Stimulated activated CD4-positive, alpha-beta T cell treated with anti-CD3 and anti-CD28 coated beads, Interleukin-15, amount 100 ng/mL, for 1 hour (primary cell): ENCODE data around the gene ATRNL1.
"Not testable (repeated sequence)": the region's sequence is repeated elsewhere in the genome, so short reads cannot be mapped to it uniquely, and the experiment has no call there.

Experiments
- DNase-seq, 2 donors: peaks; one replicate each; pipeline ENCODE4 v3.0.0-alpha.2; 2020; ENCODE audit warnings: low read depth in 1 of 2, low spot score in 1 of 2

The ATRNL1 gene

DNA sequence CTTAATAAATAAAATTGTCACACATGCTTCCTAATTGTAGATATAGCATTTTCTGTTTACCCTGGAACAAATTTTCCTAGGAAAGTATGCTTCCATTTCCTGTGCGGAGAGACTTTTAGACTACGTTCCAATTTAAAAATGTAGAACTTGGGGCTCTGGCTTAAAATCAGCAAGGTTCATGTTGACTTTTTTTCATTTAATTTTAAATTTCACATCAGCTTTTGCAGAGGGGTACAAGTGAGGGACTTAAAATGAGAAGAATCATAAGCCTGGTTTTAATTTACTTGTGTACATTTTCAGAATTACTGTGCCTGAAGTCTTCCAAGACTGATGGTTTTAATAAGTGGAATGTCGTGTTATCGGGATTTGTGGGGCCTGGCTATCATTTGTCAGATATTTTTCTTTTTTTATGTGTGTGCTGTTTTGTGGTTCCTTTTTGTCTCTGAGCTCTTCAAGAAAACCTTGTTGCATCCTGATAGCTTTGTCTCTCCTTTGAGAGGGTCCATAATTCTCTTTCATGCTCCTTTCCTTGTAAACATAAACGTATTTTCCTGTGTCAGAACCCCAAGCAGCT is 8.8 kb upstream of the ATRNL1 start:
- DNase-seq: no peak

DNA sequence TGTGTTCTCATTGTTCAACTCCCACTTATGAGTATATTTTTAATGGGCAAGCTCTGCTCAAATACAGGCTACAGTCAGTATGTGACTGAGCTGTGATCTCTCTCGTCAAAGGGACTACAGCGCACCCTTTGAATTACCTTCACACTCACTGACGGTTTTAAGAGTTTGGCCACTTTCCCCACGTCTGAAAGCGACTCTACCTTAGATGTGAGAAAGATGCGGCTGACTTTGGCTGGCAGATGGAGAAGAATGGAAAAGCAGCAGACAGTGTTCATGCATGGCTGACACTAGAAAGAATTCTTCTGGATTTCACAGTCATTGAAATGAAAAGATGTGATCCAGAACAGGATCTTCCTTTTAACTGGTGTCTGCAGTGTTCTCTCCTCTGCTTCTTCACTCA is 2.0 kb upstream of the ATRNL1 start:
- no peak for DNase-seq

DNA sequence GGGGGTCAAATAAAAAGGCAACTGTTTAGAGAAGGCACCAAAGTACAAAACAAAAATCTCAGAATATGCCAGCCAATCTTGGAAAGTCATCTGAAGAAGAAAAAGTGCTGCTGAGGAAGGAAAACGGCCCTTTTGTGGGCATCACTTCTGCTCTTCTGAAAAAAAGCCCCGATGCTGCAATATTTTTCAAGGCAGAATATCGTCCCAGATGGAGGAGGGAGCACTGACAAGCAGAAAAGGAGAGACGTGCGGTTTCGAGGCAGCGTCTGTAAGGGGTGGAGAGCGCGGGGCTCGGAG is 959 bp upstream of the ATRNL1 start:
- DNase-seq: no peak

DNA sequence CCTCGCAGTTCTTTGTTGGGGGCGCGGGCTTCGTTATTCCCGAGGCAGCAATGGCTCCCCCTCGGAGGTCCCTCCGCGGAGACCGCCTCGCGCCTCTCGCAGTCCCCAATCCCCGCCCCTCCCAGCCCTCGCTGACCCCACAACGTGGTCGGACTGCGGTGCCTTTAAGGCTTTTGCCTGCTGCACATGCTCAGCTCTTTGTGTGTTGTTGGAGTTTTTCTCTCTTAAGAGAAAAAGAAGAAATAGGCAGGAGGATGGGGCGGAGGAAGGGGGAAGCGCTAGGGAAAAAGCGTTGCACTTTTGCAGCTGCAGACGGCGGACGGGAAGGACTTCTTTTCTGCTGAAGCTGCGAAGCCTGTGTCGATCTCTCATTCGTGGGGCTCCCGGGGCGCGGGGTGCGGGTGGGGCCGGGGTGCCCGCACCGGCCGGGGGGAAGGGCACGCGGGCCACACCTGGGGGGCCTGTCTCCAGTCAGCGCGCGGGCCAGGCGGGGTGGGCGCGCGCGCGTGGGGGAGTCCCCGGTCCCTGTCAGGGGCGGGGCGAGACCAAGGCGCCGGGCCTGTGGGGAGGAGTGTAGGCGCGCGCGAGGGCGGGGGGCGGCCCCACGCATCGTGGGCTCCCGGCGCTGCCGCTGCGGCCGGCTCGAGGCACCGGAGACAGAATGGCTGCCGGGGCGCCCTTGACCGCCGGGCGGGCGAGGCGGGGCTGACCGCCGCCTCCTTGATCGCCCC is 445 bp upstream of the ATRNL1 start:
- peak in 1 of 2 donors; percentile 6 for DNase-seq

DNA sequence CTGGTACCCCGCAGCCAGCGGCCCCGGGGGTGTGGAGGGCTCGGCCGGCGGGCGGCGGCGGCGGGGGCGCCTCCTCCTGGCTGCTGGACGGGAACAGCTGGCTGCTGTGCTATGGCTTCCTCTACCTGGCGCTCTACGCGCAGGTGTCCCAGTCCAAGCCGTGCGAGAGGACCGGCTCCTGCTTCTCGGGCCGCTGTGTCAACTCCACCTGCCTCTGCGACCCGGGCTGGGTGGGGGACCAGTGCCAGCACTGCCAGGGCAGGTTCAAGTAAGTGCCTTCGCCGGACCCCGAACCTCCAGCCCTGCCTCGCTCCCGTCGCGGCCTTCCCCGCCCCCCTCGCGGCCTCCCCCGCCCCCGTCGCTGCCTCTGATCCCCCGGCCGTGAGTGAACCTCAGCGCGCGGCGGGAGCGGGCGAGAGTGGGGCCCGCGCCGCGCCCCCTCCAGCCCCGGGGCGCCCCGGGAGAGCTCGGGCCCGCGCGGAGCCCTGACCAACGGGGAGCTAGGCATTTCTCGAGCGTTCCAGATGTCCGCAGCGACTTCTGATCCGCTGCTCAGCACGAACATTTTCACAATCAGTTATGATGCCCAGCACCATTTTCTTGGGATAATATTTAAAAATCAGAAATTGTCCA is 727 bp downstream of the ATRNL1 start:
- no peak for DNase-seq

DNA sequence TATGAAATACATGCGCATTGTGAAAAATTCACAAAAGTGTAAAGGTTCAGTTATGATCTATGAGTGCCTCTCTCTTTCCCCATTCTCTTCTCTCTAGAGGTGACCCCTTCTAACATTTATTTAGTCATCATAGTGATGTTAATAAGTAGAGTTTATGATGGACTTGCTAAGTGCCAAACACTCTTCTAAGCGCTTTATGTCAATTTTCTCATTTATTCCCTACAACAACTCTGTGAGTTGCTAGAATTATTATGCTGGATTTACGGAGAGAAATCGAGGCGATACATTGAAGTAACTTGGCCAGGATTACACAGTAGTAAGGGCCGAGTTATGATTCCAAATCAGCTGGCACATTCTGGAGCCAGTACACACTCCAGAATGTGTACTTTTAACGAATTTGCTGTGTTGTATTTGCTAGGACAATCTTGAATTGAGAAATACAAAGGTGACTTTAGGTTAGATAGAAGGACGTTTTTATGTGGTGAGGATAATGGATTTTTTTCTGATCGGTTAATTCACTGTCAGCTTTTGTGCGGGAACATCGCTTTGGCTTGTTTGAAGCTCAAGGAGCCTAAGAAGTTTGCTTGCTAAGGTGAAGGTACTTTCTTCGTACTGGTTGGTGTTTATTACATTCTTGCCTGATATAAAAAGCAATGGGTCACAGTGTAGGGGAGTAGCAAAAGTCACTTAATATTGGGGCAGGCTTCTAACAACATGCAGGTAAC is 1.4 kb downstream of the ATRNL1 start:
- DNase-seq: no peak

GRCh38 chr10:115095758-115096157 is 2.6 kb downstream of the ATRNL1 start:
- DNase-seq: no peak

- DNase-seq: no peak
Measured at GRCh38 chr10:115103700-115104099, 10.5 kb downstream of the ATRNL1 start.

DNA sequence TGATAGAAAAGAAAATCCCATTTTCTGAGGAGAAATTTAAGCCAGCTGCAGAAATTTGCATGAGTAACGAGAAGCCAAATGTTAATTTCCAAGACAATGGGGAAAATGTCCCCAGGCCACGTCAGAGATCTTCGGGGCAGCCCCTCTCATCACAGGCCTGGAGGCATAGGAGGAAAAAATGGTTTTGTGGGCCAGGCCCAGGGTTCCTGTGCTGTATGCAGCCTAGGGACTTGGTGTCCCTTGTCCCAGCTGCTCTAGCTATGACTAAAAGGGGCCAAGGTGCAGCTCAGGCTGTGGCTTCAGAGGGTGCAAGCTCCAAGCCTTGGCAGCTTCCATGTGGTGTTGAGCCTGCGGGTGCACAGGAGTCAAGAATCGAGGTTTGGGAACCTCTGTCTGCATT is 12.2 kb downstream of the ATRNL1 start:
- not testable (repeated sequence) for DNase-seq

GRCh38 chr10:115107830-115108229 is 14.7 kb downstream of the ATRNL1 start:
- no peak for DNase-seq

DNA sequence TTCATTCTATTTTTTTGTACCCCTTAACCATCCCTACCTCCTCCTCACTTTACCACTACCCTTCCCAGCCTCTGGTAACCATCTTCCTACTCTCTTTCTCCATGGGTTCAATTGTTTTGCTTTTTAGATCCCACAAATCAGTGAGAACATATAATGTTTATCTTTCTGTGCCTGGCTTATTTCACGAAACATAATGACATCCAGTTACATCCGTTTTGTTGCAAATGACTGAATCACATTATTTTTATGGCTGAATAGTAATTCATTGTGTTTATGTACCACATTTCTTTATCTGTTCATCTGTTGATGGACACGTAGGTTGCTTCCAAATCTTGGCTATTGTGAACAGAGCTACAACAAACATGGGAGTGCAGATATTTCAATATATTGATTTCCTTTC is 24.1 kb downstream of the ATRNL1 start:
- no peak for DNase-seq

DNA sequence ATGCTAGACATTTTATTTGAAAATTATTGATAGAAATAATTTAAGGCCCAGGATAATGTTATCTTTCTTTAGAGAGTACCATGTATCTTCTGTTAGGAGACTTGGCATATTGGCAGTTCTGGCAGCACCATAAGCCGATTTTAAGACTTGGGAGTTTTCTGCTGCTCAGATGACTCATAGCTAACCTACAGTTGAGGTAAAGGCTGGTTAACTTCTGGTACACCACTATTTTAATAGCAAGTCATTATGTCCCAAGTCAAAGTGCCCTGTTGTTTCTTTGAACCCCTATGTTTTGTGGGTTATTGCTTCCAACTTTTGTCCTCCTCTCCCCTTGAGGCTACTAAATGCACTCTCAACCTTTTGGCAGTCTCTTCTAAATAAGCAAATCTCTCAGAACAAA is 25.2 kb downstream of the ATRNL1 start:
- no peak for DNase-seq

DNA sequence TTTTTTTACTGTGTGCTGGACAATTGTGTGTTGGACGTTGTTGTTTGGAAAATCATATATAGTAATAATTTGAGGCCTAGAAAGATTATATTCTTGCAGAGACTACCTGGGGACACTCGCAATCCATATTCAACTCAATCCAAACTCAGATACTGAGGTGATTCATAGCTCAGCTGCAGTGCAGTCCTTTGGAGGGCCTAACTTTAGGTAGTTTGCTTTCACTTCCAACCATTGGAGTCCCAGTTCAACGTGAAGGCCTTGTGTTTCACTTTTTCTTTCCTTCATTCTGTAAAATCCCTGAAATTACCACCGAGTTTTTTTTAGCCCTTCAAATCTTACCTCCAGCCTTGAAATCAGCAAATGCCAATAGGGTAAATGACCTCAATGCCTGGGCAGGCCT is 32.3 kb downstream of the ATRNL1 start:
- no peak for DNase-seq

GRCh38 chr10:115129752-115130151 is 36.6 kb downstream of the ATRNL1 start:
- DNase-seq: no peak

GRCh38 chr10:115136616-115137015 is 43.5 kb downstream of the ATRNL1 start:
- no peak for DNase-seq

DNA sequence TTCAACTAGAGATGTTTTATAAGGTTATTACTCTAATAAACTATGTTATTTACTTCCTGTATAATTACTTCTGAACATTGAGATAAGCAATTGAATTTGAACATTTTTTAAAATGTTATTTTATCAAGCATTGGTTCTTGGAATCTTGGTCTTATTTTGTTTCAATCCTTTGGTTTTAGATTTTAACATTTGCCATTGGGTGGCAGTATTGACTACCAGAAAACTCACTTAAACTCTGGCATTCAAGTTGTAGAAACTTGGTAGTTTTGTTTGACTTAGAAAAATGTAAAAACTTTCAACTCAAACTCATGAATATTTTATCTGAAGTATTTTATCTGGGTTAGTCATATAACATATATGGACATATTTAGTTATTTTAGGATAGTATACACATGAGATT is 48.1 kb downstream of the ATRNL1 start:
- no peak for DNase-seq

- no peak for DNase-seq
Measured at GRCh38 chr10:115157357-115157756, 64.2 kb downstream of the ATRNL1 start.

DNA sequence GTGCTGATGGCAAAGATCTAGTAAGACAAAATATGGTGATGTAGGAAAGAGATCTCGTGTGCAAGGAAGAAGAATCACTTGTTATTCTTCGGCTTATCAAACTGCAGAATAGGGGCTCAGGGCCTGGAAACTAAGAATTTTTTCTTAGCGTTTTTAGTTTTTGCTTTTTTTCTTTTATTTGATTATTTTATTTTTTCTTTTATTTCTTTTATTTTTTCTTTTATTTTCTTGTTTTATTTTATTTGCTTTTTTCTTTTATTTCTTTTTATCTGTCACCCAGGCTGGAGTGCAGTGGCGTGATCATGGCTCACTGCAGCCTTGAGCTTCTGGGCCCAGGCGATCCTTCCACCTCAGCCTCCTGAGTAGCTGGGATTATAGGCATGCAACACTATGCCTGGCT is 70.0 kb downstream of the ATRNL1 start:
- DNase-seq: no peak

DNA sequence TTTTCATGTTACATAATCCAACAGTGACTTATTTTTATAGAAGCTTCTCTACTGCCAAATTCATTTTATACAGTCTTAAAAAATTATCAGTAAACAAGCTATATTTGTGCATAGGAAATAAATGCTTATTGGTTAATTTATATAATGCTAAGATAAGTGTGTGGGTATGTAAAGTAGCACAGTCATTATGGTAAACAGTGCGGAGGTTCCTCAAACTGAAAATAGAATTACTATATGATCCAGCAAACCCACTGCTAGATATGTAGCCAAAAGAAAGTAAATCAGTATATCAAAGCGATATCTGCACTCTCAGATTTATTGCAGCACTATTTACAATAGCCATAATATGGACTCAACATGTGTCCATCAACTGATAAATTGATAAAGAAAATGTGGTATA is 71.1 kb downstream of the ATRNL1 start:
- DNase-seq: no peak

DNA sequence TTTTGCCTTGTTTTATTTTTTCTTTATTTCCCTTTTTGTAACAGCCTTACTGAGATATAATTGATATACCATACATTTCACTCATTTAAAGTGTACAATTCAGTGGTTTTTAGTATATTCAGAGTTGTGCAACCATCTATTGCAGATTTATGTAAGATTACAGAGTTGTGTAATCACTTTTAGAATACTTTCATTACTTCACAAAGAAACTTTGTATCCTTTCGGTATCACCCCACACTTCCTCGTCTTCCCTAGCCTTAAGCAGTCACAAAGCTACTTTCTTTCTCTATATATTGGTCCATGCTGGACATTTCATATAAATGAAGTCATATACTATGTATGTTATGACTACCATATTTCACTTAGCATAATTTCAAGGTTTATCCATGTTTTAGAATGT is 74.6 kb downstream of the ATRNL1 start:
- DNase-seq: no peak

- no peak for DNase-seq
Measured at GRCh38 chr10:115171392-115171960, 78.3 kb downstream of the ATRNL1 start.

- no peak for DNase-seq
Measured at GRCh38 chr10:115173915-115174443, 80.8 kb downstream of the ATRNL1 start.
